ENCODE data around the gene TAF7.
"Not testable (repeated sequence)": the region's sequence is repeated elsewhere in the genome, so short reads cannot be mapped to it uniquely, and the experiment has no call there.

The TAF7 gene

GRCh38 chr5:141328231-141328630 lies 7.6 kb upstream of the TAF7 start:
- H3K9me3 ChIP-seq (ENCODE audit: control insufficient read depth, insufficient read depth, low read length): peaks cover 10% of the 10 kb centered on the region
- H3K4me1 ChIP-seq (ENCODE audit: control insufficient read depth, insufficient read depth, low read length): no peaks in the 10 kb centered on the region
- H3K4me3 ChIP-seq (ENCODE audit: low read depth, low read length): no peak overlapping the region

GRCh38 chr5:141326088-141326854 lies 5.7 kb upstream of the TAF7 start:
- no peaks in the 10 kb centered on the region for H3K27me3 ChIP-seq (ENCODE audit: control insufficient read depth, insufficient read depth, low read length)
- no peaks in the 10 kb centered on the region for H3K4me1 ChIP-seq (ENCODE audit: control insufficient read depth, insufficient read depth, low read length)
- H3K9ac ChIP-seq (ENCODE audit: low read depth, low read length): peak overlapping the region; percentile 72
- H3K4me3 ChIP-seq (ENCODE audit: low read depth, low read length): peak overlapping the region; percentile 69
- H3K9me3 ChIP-seq (ENCODE audit: control insufficient read depth, insufficient read depth, low read length): peaks cover 3% of the 10 kb centered on the region
- no peaks in the 10 kb centered on the region for H3K36me3 ChIP-seq (ENCODE audit: control insufficient read depth, insufficient read depth, low read length)

More at GRCh38 chr5:141328231-141328630, 7.6 kb upstream of the TAF7 start:
- Histone ChIP-seq H3K36me3 (ENCODE audit: control insufficient read depth, insufficient read depth, low read length) (no peaks in the 10 kb centered on the region), H3K9ac (ENCODE audit: low read depth, low read length) (no peak overlapping the region), H3K27me3 (ENCODE audit: control insufficient read depth, insufficient read depth, low read length) (no peaks in the 10 kb centered on the region)

- peaks cover 5% of the 10 kb centered on the region for H3K36me3 ChIP-seq (ENCODE audit: control insufficient read depth, insufficient read depth, low read length)
- no peaks in the 10 kb centered on the region for H3K27me3 ChIP-seq (ENCODE audit: control insufficient read depth, insufficient read depth, low read length)
- H3K9me3 ChIP-seq (ENCODE audit: control insufficient read depth, insufficient read depth, low read length): peaks cover 15% of the 10 kb centered on the region
- no peak overlapping the region for H3K4me3 ChIP-seq (ENCODE audit: low read depth, low read length)
- no peaks in the 10 kb centered on the region for H3K4me1 ChIP-seq (ENCODE audit: control insufficient read depth, insufficient read depth, low read length)
- H3K9ac ChIP-seq (ENCODE audit: low read depth, low read length): no peak overlapping the region
These were observed 1.7 kb upstream of the TAF7 start for GRCh38 chr5:141322261-141322660.

GRCh38 chr5:141319699-141320098 lies 885 bp downstream of the TAF7 start:
- H3K27me3 ChIP-seq (ENCODE audit: control insufficient read depth, insufficient read depth, low read length): no peaks in the 10 kb centered on the region
- no peaks in the 10 kb centered on the region for H3K4me1 ChIP-seq (ENCODE audit: control insufficient read depth, insufficient read depth, low read length)
- H3K9ac ChIP-seq (ENCODE audit: low read depth, low read length): no peak overlapping the region
- H3K4me3 ChIP-seq (ENCODE audit: low read depth, low read length): peak overlapping the region; percentile 93
- H3K36me3 ChIP-seq (ENCODE audit: control insufficient read depth, insufficient read depth, low read length): peaks cover 5% of the 10 kb centered on the region
- peaks cover 15% of the 10 kb centered on the region for H3K9me3 ChIP-seq (ENCODE audit: control insufficient read depth, insufficient read depth, low read length)

- Histone ChIP-seq H3K27me3 (ENCODE audit: control insufficient read depth, insufficient read depth, low read length) (no peaks in the 10 kb centered on the region), H3K9me3 (ENCODE audit: control insufficient read depth, insufficient read depth, low read length) (peaks cover 15% of the 10 kb centered on the region), H3K4me3 (ENCODE audit: low read depth, low read length) (peak overlapping the region; percentile 93)
These were observed 1.4 kb downstream of the TAF7 start for GRCh38 chr5:141319202-141319601.

GRCh38 chr5:141316963-141317362 lies 3.6 kb downstream of the TAF7 start:
- H3K9me3 ChIP-seq (ENCODE audit: control insufficient read depth, insufficient read depth, low read length): peaks cover 15% of the 10 kb centered on the region
- H3K9ac ChIP-seq (ENCODE audit: low read depth, low read length); H3K36me3 ChIP-seq (ENCODE audit: control insufficient read depth, insufficient read depth, low read length); H3K4me3 ChIP-seq (ENCODE audit: low read depth, low read length); H3K4me1 ChIP-seq (ENCODE audit: control insufficient read depth, insufficient read depth, low read length); H3K27me3 ChIP-seq (ENCODE audit: control insufficient read depth, insufficient read depth, low read length): not testable (repeated sequence)

More at GRCh38 chr5:141319202-141319601, 1.4 kb downstream of the TAF7 start:
- peaks cover 5% of the 10 kb centered on the region for H3K36me3 ChIP-seq (ENCODE audit: control insufficient read depth, insufficient read depth, low read length)
- H3K4me1 ChIP-seq (ENCODE audit: control insufficient read depth, insufficient read depth, low read length): no peaks in the 10 kb centered on the region
- H3K9ac ChIP-seq (ENCODE audit: low read depth, low read length): no peak overlapping the region

GRCh38 chr5:141313711-141314110 lies 6.9 kb downstream of the TAF7 start:
- H3K4me1 ChIP-seq (ENCODE audit: control insufficient read depth, insufficient read depth, low read length): no peaks in the 10 kb centered on the region
- H3K36me3 ChIP-seq (ENCODE audit: control insufficient read depth, insufficient read depth, low read length): no peaks in the 10 kb centered on the region
- peaks cover 2% of the 10 kb centered on the region for H3K9me3 ChIP-seq (ENCODE audit: control insufficient read depth, insufficient read depth, low read length)

GRCh38 chr5:141306630-141307029 lies 14.0 kb downstream of the TAF7 start:
- no peak overlapping the region for H3K9ac ChIP-seq (ENCODE audit: low read depth, low read length)
- H3K4me3 ChIP-seq (ENCODE audit: low read depth, low read length): no peak overlapping the region
- H3K4me1 ChIP-seq (ENCODE audit: control insufficient read depth, insufficient read depth, low read length): no peaks in the 10 kb centered on the region
- no peaks in the 10 kb centered on the region for H3K27me3 ChIP-seq (ENCODE audit: control insufficient read depth, insufficient read depth, low read length)
- H3K36me3 ChIP-seq (ENCODE audit: control insufficient read depth, insufficient read depth, low read length): no peaks in the 10 kb centered on the region
- H3K9me3 ChIP-seq (ENCODE audit: control insufficient read depth, insufficient read depth, low read length): peaks cover 4% of the 10 kb centered on the region

More at GRCh38 chr5:141313711-141314110, 6.9 kb downstream of the TAF7 start:
- Histone ChIP-seq H3K9ac (ENCODE audit: low read depth, low read length) (no peak overlapping the region), H3K4me3 (ENCODE audit: low read depth, low read length) (no peak overlapping the region), H3K27me3 (ENCODE audit: control insufficient read depth, insufficient read depth, low read length) (no peaks in the 10 kb centered on the region)

- no peaks in the 10 kb centered on the region for H3K27me3 ChIP-seq (ENCODE audit: control insufficient read depth, insufficient read depth, low read length)
- H3K4me1 ChIP-seq (ENCODE audit: control insufficient read depth, insufficient read depth, low read length): no peaks in the 10 kb centered on the region
- H3K9me3 ChIP-seq (ENCODE audit: control insufficient read depth, insufficient read depth, low read length): peaks cover 4% of the 10 kb centered on the region
- H3K9ac ChIP-seq (ENCODE audit: low read depth, low read length): no peak within 1 kb of the TSS
- no peaks in the 10 kb centered on the region for H3K36me3 ChIP-seq (ENCODE audit: control insufficient read depth, insufficient read depth, low read length)
- H3K4me3 ChIP-seq (ENCODE audit: low read depth, low read length): no peak within 1 kb of the TSS
These were observed 16.8 kb downstream of the TAF7 start, which contains the start of gene SLC25A2 for GRCh38 chr5:141303756-141304155. TSS of gene SLC25A2 (minus strand) at chr5:141304049. CDS start at chr5:141303865, 184 bp downstream.

- Histone ChIP-seq H3K9ac (ENCODE audit: low read depth, low read length) (no peak overlapping the region), H3K27me3 (ENCODE audit: control insufficient read depth, insufficient read depth, low read length) (no peaks in the 10 kb centered on the region), H3K36me3 (ENCODE audit: control insufficient read depth, insufficient read depth, low read length) (no peaks in the 10 kb centered on the region), H3K9me3 (ENCODE audit: control insufficient read depth, insufficient read depth, low read length) (peaks cover 5% of the 10 kb centered on the region), H3K4me1 (ENCODE audit: control insufficient read depth, insufficient read depth, low read length) (no peaks in the 10 kb centered on the region), H3K4me3 (ENCODE audit: low read depth, low read length) (no peak overlapping the region)
These were observed 22.2 kb downstream of the TAF7 start for GRCh38 chr5:141298376-141298775.

- Histone ChIP-seq H3K9ac (ENCODE audit: low read depth, low read length) (no peak overlapping the region), H3K9me3 (ENCODE audit: control insufficient read depth, insufficient read depth, low read length) (peaks cover 8% of the 10 kb centered on the region), H3K36me3 (ENCODE audit: control insufficient read depth, insufficient read depth, low read length) (no peaks in the 10 kb centered on the region)
These were observed 47.7 kb downstream of the TAF7 start for GRCh38 chr5:141272906-141273305.

GRCh38 chr5:141269195-141269594 lies 51.4 kb downstream of the TAF7 start:
- no peak overlapping the region for H3K4me3 ChIP-seq (ENCODE audit: low read depth, low read length)
- H3K9me3 ChIP-seq (ENCODE audit: control insufficient read depth, insufficient read depth, low read length): peaks cover 9% of the 10 kb centered on the region
- no peaks in the 10 kb centered on the region for H3K27me3 ChIP-seq (ENCODE audit: control insufficient read depth, insufficient read depth, low read length)
- no peak overlapping the region for H3K9ac ChIP-seq (ENCODE audit: low read depth, low read length)
- H3K36me3 ChIP-seq (ENCODE audit: control insufficient read depth, insufficient read depth, low read length): no peaks in the 10 kb centered on the region
- no peaks in the 10 kb centered on the region for H3K4me1 ChIP-seq (ENCODE audit: control insufficient read depth, insufficient read depth, low read length)

More at GRCh38 chr5:141272906-141273305, 47.7 kb downstream of the TAF7 start:
- Histone ChIP-seq H3K27me3 (ENCODE audit: control insufficient read depth, insufficient read depth, low read length) (no peaks in the 10 kb centered on the region), H3K4me3 (ENCODE audit: low read depth, low read length) (no peak overlapping the region), H3K4me1 (ENCODE audit: control insufficient read depth, insufficient read depth, low read length) (no peaks in the 10 kb centered on the region)
